A673 (cell line): Measurements from ENCODE around the gene MOSMO.

Experiments
- EZH2 ChIP-seq: fragments of 200-600 bp; sonication (generic); IDR thresholded peaks from 2 replicates; pipeline ENCODE4 v1.6.1; 2017; ENCODE audit warnings: borderline replicate concordance, low read depth, mild to moderate bottlenecking, mixed read lengths, antibody characterized with exemption, low read length; ENCODE audit not compliant: poor library complexity, severe bottlenecking
- TF ChIP-seq, protein P1 (sequence below): fragments of 300-800, 200-600 bp; sonication (generic); conservative IDR thresholded peaks from 2 replicates; pipeline ENCODE4 v1.5.1; 2017; ENCODE audit warnings: low read depth, mild to moderate bottlenecking, antibody characterized with exemption, low read length, moderate library complexity, mixed read lengths

DNA sequence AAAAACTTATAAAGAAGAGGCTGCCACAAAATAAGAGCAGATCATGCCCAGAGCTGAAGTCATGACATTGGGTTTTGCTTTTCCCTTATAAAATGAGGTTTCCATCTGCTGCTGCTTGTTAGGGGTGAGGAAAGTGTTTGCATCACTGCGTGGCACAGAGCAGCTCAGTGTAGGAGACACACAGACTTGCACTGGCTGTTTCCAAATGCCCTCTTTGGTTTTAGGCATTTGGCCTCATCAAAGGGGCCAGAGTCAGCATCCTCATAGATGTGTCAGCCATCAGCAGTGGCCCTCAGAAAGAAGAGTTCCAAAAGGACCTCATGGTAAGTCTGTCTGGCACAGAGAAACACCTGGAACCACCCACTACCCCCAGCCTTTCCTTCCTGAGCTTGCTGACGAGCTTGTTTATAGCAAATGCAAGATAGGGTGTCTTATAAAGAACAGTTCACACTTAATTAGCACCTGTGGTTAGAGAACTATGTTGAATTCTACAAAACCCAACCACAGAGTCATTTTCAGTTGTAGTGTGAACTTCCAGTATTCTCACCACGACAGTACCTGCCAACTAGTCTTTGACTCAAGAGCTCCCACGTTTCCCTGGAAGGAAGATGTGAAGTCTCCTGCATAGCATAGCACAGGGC lies 101.5 kb downstream of the MOSMO start:
- TF ChIP-seq, protein P1, sequence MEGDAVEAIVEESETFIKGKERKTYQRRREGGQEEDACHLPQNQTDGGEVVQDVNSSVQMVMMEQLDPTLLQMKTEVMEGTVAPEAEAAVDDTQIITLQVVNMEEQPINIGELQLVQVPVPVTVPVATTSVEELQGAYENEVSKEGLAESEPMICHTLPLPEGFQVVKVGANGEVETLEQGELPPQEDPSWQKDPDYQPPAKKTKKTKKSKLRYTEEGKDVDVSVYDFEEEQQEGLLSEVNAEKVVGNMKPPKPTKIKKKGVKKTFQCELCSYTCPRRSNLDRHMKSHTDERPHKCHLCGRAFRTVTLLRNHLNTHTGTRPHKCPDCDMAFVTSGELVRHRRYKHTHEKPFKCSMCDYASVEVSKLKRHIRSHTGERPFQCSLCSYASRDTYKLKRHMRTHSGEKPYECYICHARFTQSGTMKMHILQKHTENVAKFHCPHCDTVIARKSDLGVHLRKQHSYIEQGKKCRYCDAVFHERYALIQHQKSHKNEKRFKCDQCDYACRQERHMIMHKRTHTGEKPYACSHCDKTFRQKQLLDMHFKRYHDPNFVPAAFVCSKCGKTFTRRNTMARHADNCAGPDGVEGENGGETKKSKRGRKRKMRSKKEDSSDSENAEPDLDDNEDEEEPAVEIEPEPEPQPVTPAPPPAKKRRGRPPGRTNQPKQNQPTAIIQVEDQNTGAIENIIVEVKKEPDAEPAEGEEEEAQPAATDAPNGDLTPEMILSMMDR, result no peak
- TF ChIP-seq EZH2, result no peak
